NCI-H2029 (cell line): Measurements from ENCODE around the gene PCDHGA6.
"Not testable (repeated sequence)": the region's sequence is repeated elsewhere in the genome, so short reads cannot be mapped to it uniquely, and the experiment has no call there.

ENCODE experiments used
- DNase-seq: peaks from one replicate; lab custom pipeline; 2025; lab: John Stamatoyannopoulos, UW

Gene PCDHGA6

DNA sequence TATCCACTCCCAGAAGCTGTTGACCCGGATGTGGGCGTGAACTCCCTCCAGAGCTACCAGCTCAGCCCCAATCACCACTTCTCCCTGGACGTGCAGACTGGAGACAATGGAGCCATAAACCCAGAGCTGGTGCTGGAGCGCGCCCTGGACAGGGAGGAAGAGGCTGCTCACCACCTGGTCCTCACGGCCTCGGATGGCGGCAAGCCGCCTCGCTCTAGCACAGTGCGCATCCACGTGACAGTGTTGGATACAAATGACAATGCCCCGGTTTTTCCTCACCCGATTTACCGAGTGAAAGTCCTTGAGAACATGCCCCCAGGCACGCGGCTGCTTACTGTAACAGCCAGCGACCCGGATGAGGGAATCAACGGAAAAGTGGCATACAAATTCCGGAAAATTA, 19.6 kb downstream of the PCDHGA6 start:
- no peak for DNase-seq

DNA sequence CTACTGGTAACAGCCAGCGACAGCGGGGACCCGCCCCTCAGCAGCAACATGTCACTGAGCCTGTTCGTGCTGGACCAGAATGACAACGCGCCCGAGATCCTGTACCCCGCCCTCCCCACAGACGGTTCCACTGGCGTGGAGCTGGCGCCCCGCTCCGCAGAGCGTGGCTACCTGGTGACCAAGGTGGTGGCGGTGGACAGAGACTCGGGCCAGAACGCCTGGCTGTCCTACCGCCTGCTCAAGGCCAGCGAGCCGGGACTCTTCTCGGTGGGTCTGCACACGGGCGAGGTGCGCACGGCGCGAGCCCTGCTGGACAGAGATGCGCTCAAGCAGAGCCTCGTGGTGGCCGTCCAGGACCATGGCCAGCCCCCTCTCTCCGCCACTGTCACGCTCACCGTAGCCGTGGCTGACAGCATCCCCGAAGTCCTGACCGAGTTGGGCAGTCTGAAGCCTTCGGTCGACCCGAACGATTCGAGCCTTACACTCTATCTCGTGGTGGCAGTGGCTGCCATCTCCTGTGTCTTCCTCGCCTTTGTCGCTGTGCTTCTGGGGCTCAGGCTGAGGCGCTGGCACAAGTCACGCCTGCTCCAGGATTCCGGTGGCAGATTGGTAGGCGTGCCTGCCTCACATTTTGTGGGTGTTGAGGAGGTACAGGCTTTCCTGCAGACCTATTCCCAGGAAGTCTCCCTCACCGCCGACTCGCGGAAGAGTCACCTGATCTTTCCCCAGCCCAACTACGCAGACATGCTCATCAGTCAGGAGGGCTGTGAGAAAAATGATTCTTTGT, 20.9 kb downstream of the PCDHGA6 start:
- DNase-seq, result not testable (repeated sequence)

DNA sequence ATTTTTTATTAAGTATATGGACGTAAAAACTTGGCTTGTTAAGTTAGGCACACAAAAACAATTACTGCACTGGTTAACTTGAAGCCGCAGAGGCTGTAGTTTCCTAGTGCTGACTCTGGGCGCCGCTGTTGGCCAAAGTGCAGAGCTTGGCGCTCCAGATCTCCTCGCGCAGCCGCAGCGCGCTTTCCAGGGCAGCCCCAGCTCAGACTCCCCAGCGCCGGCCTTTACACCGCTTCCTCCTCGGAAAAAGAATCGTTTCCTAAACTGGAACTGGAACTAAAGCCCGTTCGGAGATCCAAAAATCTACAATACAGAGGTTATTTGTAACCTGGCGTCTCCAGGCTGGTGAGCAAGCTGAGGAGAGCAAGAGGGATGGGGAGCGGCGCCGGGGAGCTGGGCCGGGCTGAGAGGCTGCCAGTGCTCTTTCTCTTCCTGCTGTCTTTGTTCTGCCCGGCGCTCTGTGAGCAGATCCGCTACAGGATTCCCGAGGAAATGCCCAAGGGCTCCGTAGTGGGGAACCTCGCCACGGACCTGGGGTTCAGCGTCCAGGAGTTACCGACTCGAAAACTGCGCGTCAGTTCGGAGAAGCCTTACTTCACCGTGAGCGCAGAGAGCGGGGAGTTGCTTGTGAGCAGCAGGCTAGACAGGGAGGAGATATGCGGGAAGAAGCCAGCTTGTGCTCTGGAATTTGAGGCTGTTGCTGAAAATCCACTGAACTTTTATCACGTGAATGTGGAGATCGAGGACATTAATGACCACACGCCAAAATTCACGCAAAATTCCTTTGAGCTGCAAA, 24.3 kb downstream of the PCDHGA6 start, which contains the start of gene PCDHGB5:
TSS of gene PCDHGB5 (plus strand) at position 192 of the 796 bp plus-strand sequence. CDS start at position 373, 181 bp downstream.
- not testable (repeated sequence) for DNase-seq

DNA sequence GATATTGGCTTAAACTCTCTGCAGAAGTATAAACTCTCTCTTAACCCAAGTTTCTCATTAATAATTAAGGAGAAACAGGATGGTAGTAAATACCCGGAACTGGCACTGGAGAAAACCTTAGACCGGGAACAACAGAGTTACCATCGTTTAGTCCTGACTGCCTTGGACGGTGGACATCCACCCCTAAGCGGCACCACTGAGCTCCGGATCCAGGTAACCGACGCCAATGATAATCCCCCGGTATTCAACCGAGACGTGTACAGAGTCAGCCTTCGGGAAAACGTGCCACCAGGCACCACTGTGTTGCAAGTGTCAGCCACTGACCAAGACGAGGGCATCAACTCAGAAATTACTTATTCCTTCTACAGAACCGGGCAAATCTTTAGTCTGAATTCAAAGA, 24.9 kb downstream of the PCDHGA6 start:
- no peak for DNase-seq

DNA sequence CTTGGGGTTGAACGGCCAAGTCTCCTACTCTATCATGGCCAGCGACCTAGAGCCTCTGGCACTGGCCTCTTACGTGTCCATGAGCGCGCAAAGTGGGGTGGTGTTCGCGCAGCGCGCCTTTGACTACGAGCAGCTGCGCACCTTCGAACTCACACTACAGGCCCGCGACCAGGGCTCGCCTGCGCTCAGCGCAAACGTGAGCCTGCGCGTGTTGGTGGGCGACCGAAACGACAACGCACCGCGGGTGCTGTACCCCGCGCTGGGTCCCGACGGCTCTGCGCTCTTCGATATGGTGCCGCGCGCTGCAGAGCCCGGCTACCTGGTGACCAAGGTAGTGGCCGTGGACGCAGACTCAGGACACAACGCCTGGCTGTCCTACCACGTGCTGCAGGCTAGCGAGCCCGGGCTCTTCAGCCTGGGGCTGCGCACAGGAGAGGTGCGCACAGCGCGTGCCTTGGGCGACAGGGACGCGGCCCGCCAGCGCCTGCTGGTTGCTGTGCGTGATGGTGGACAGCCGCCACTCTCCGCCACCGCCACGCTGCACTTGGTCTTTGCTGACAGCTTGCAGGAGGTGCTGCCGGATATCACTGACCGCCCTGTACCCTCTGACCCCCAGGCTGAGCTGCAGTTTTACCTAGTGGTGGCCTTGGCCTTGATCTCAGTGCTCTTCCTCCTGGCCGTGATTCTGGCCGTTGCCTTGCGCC, 26.0 kb downstream of the PCDHGA6 start:
- no peak for DNase-seq

DNA sequence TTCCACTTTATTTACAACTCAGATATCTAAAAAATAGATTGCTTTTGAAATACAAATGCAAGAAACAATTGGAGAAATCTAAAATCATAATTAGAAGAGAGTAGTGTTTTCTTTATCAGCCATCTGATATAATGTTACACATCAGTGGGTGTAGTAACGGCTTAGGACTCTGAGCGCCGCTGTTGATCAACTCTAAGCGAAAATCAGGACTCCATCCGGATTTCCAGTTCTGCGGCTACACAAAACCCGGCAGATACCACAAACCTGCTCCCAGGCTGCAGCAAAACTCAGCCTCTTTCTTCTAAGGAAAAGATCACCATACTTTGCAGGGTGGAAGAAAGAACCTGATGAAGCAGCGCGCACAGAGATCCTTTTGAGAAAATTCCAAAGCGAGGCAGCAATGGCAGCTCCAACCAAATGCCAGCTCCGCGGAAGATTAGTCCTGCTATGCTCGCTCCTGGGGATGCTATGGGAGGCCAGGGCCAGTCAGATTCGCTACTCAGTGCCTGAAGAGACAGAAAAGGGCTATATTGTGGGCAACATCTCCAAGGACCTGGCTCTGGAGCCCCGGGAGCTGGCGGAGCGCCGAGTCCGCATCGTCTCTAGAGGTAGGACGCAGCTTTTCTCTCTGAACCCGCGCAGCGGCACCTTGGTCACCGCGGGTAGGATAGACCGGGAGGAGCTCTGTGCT, 29.0 kb downstream of the PCDHGA6 start, which contains the start of gene PCDHGA9:
TSS of gene PCDHGA9 (plus strand) at position 226 of the 691 bp plus-strand sequence. CDS start at position 401, 175 bp downstream.
- no peak for DNase-seq

DNA sequence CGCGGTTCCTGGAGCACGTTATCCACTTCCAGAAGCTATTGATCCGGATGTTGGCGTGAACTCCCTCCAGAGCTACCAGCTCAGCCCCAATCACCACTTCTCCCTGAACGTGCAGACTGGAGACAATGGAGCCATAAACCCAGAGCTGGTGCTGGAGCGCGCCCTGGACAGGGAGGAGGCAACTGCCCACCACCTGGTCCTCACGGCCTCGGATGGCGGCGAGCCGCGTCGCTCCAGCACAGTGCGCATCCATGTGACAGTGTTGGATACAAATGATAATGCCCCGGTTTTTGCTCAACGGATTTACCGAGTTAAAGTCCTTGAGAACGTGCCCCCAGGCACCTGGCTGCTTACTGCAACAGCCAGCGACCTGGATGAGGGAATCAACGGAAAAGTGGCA, 29.7 kb downstream of the PCDHGA6 start:
- DNase-seq, result no peak

DNA sequence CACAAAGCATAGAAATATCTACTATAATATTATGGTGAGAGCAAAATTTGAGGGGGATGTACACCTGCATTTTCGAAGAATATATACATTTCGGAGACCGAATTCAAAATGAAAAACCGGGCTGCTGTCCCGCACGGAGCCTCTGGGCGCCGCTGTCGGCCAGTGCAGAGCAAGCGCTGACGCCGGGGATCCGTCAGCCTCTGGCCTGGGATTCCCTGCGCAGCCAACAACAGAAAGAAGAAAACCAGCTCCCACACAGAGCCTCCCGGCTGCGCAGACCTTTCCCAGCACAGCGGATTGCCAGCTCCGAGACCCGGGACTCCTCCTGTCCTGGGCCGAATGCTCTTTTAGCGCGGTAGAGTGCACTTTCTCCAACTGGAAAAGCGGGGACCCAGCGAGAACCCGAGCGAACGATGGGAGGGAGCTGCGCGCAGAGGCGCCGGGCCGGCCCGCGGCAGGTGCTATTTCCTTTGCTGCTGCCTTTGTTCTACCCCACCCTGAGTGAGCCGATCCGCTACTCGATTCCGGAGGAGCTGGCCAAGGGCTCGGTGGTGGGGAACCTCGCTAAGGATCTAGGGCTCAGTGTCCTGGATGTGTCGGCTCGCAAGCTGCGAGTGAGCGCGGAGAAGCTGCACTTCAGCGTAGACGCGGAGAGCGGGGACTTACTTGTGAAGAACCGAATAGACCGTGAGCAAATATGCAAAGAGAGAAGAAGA, 34.3 kb downstream of the PCDHGA6 start, which contains the start of gene PCDHGB6:
TSS of gene PCDHGB6 (plus strand) at position 232 of the 716 bp plus-strand sequence. CDS start at position 414, 182 bp downstream.
- DNase-seq, result not testable (repeated sequence)

DNA sequence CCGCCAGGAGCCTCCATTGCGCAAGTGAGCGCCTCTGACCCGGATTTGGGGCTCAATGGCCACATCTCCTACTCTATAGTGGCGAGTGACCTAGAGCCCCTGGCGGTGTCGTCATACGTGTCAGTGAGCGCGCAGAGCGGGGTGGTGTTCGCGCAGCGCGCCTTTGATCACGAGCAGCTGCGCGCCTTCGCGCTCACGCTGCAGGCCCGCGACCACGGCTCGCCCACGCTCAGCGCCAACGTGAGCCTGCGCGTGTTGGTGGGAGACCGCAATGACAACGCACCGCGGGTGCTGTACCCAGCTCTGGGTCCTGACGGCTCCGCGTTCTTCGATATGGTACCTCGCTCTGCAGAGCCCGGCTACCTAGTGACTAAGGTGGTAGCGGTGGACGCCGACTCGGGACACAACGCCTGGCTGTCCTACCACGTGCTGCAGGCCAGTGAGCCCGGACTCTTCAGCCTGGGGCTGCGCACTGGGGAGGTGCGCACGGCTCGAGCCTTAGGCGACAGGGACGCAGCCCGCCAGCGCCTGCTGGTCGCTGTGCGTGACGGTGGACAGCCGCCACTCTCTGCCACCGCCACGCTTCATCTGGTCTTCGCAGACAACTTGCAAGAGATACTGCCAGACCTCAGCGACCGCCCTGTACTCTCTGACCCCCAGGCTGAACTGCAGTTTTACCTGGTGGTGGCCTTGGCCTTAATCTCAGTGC, 36.1 kb downstream of the PCDHGA6 start:
- no peak for DNase-seq

DNA sequence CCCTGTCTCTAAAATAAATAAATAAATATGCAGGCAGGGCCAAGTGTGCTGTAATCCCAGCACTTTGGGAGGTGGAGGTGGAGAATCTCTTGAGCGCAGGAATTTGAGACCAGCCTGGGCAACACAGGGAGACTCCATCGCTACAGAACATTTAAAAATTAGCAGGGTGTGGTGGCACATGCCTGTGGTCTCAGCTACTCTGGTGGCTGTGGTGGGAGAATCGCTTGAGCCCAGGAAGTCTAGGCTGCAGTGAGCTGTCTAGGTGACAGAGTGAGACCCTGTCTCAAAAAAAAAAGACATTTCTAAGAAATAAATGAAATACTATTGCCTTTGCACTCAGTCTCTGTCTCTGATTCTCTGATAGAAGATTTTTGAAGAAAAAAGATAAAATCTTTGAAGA, 37.9 kb downstream of the PCDHGA6 start:
- DNase-seq, result no peak

DNA sequence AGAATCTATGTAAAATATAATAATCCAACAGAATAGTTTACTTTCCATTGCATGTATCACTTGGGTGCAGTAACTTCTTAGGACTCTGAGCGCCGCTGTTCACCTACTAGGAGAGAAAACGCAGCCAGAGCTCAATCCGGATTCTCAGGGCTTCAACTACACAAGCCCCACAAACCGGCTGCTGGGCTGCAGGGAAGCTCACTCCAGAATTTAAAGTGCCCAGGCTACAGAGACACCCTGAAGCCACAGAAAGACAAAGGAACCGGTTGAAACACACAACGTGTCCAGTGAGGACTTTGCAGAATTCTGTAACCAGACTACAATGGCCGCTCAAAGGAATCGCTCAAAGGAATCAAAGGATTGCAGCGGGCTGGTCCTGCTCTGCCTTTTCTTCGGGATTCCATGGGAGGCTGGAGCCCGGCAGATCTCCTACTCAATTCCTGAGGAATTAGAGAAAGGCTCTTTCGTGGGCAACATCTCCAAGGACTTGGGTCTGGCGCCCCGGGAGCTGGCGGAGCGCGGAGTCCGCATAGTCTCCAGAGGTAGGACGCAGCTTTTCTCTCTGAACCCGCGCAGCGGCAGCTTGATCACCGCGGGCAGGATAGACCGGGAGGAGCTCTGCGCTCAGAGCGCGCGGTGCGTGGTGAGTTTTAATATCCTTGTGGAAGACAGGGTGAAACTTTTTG, 39.3 kb downstream of the PCDHGA6 start, which contains the start of gene PCDHGA10:
TSS of gene PCDHGA10 (plus strand) at position 134 of the 686 bp plus-strand sequence. CDS start at position 323, 189 bp downstream.
- DNase-seq, result no peak

DNA sequence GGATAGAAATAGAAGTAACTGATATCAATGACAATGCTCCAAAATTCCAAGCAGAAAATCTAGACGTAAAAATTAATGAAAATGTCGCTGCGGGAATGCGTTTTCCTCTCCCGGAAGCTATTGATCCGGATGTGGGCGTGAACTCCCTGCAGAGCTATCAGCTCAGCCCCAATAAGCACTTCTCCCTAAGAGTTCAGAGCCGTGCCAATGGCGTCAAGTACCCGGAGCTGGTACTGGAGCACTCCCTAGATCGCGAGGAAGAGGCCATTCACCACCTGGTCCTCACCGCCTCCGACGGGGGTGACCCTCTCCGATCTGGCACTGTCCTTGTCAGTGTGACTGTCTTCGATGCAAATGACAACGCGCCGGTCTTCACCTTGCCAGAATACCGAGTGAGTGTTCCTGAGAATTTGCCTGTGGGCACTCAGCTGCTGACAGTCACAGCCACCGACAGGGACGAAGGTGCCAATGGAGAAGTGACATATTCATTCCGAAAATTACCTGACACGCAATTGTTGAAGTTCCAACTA, 39.9 kb downstream of the PCDHGA6 start:
- no peak for DNase-seq

DNA sequence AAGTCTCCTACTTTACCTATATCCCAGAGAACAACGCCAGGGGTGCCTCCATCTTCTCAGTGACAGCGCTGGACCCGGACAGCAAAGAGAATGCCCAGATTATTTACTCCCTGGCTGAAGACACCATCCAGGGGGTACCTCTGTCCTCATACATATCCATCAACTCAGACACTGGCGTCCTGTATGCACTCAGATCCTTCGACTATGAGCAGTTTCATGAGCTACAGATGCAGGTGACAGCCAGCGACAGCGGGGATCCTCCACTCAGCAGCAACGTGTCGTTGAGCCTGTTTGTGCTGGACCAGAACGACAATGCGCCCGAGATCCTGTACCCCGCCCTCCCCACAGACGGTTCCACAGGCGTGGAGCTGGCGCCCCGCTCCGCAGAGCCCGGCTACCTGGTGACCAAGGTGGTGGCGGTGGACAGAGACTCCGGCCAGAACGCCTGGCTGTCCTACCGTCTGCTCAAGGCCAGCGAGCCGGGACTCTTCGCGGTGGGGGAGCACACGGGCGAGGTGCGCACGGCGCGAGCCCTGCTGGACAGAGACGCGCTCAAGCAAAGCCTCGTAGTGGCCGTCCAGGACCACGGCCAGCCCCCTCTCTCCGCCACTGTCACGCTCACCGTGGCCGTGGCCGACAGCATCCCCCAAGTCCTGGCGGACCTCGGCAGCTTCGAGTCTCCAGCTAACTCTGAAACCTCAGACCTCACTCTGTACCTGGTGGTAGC, 41.0 kb downstream of the PCDHGA6 start:
- not testable (repeated sequence) for DNase-seq

DNA sequence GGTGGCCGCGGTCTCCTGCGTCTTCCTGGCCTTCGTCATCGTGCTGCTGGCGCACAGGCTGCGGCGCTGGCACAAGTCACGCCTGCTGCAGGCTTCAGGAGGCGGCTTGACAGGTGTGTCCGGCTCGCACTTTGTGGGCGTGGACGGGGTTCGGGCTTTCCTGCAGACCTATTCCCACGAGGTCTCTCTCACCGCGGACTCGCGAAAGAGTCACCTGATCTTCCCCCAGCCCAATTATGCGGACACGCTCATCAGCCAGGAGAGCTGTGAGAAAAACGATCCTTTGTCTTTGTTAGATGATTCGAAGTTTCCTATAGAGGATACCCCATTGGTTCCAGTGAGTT, 41.6 kb downstream of the PCDHGA6 start:
- not testable (repeated sequence) for DNase-seq

DNA sequence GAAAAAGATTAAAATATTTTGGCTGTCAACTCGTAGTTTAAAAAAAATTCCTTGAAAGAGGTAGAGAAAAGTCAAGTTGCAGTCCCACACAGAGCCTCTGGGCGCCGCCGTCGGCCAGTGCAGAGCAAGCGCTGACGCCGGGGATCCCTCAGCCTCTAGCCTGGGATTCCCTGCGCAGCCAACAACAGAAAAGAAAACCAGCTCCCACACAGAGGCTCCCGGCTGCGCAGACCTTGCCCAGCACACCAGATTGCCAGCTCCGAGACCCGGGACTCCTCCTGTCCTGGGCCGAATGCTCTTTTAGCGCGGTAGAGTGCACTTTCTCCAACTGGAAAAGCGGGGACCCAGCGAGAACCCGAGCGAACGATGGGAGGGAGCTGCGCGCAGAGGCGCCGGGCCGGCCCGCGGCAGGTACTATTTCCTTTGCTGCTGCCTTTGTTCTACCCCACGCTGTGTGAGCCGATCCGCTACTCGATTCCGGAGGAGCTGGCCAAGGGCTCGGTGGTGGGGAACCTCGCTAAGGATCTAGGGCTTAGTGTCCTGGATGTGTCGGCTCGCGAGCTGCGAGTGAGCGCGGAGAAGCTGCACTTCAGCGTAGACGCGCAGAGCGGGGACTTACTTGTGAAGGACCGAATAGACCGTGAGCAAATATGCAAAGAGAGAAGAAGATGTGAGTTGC, 43.9 kb downstream of the PCDHGA6 start, which contains the start of gene PCDHGB7:
TSS of gene PCDHGB7 (plus strand) at position 184 of the 679 bp plus-strand sequence. CDS start at position 367, 183 bp downstream.
- not testable (repeated sequence) for DNase-seq

DNA sequence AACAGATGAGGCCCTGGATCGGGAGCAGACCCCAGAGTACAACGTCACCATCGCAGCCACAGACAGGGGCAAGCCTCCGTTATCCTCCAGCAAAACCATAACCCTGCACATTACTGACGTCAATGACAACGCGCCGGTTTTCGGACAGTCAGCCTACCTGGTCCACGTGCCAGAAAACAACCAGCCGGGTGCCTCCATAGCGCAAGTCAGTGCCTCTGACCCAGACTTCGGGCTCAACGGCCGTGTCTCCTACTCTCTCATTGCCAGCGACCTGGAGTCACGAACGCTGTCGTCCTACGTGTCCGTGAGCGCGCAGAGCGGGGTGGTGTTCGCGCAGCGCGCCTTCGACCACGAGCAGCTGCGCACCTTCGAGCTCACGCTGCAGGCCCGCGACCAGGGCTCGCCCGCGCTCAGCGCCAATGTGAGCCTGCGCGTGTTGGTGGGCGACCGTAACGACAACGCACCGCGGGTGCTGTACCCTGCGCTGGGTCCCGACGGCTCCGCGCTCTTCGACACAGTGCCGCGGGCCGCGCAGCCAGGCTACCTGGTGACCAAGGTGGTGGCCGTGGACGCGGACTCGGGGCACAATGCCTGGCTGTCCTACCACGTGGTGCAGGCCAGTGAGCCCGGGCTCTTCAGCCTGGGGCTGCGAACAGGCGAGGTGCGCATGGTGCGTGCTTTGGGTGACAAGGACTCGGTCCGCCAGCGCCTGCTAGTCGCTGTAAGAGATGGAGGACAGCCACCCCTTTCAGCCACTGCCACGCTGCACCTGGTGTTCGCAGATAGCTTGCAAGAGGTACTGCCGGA, 45.6 kb downstream of the PCDHGA6 start:
- no peak for DNase-seq
